Left ventricle myocardium inferior (tissue), 1 donor: ENCODE results near the gene GTF3C1. TPM values are rescaled to one million over a fixed set of nuclear protein-coding genes. Genes with fewer than 3 reads are reported as not detected.

Experiments used
- DNase-seq: peaks from one replicate; pipeline ENCODE4 v3.0.0-alpha.2; 2020
- H3K27ac ChIP-seq: fragments of 200-600 bp; replicated peaks from 2 replicates; pipeline ENCODE4 v1.8.0; 2021
- H3K27me3 ChIP-seq: fragments of 200-600 bp; 2 replicates; pipeline ENCODE4 v1.8.0; 2021; ENCODE audit warnings: low read depth
- H3K36me3 ChIP-seq: fragments of 200-600 bp; 2 replicates; pipeline ENCODE4 v1.8.0; 2021
- H3K4me1 ChIP-seq: fragments of 200-600 bp; 2 replicates; pipeline ENCODE4 v1.8.0; 2021
- H3K4me3 ChIP-seq: fragments of 200-600 bp; 2 replicates; pipeline ENCODE4 v1.8.0; 2021; ENCODE audit warnings: mild to moderate bottlenecking, moderate library complexity
- H3K9me3 ChIP-seq: fragments of 200-600 bp; replicated peaks from 2 replicates; pipeline ENCODE4 v1.8.0; 2021
- intact Hi-C: fragments of 100-400 bp; cut with micrococcal nuclease; formaldehyde crosslinking; loops from one replicate; pipeline ENCODE4 v1.11.0; 2022
- total RNA-seq: library from RNA; stranded (reverse); fragmentation: NEBNext Ultra II Directional; extraction: Animal tissue kit (Norgen Biotek cat#: 25700); gene quantifications from one replicate; pipeline ENCODE4 v1.2.1, GENCODE V29; 2021
- TF ChIP-seq, protein P1 (sequence below): fragments of 200-600 bp; IDR thresholded peaks from 2 replicates; pipeline ENCODE4 v1.8.0; 2021; ENCODE audit warnings: antibody characterized with exemption, mild to moderate bottlenecking, borderline replicate concordance
- donor health status: DM: no; HTN: yes; CAD: no; lungs with severe emphysema.

The GTF3C1 gene
- total RNA-seq, 1 donor from 2014 or later = 46.9 TPM

- no peak for DNase-seq
- peaks cover 32% of the 10 kb centered on the region for H3K36me3 ChIP-seq
- no peaks in the 10 kb centered on the region for H3K27me3 ChIP-seq
- no peaks in the 10 kb centered on the region for H3K9me3 ChIP-seq
- TF ChIP-seq, protein P1, sequence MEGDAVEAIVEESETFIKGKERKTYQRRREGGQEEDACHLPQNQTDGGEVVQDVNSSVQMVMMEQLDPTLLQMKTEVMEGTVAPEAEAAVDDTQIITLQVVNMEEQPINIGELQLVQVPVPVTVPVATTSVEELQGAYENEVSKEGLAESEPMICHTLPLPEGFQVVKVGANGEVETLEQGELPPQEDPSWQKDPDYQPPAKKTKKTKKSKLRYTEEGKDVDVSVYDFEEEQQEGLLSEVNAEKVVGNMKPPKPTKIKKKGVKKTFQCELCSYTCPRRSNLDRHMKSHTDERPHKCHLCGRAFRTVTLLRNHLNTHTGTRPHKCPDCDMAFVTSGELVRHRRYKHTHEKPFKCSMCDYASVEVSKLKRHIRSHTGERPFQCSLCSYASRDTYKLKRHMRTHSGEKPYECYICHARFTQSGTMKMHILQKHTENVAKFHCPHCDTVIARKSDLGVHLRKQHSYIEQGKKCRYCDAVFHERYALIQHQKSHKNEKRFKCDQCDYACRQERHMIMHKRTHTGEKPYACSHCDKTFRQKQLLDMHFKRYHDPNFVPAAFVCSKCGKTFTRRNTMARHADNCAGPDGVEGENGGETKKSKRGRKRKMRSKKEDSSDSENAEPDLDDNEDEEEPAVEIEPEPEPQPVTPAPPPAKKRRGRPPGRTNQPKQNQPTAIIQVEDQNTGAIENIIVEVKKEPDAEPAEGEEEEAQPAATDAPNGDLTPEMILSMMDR = no peak
- H3K4me1 ChIP-seq = peaks cover 51% of the 10 kb centered on the region
- intact Hi-C loops = no loop called here
- peak overlapping the region; percentile 93 for H3K4me3 ChIP-seq
- peak overlapping the region; percentile 90 for H3K27ac ChIP-seq
Measured at GRCh38 chr16:27547851-27548250, 1.9 kb downstream of the GTF3C1 start.

- Histone ChIP-seq H3K9me3 (no peaks in the 10 kb centered on the region), H3K36me3 (peaks cover 39% of the 10 kb centered on the region), H3K27ac (peak overlapping the region; percentile 34), H3K4me1 (peaks cover 51% of the 10 kb centered on the region), H3K4me3 (peak overlapping the region; percentile 24), H3K27me3 (no peaks in the 10 kb centered on the region)
- intact Hi-C loops = no loop called here
- TF ChIP-seq, protein P1 = no peak
- DNase-seq = no peak
Measured at GRCh38 chr16:27547134-27547533, 2.6 kb downstream of the GTF3C1 start.

DNA sequence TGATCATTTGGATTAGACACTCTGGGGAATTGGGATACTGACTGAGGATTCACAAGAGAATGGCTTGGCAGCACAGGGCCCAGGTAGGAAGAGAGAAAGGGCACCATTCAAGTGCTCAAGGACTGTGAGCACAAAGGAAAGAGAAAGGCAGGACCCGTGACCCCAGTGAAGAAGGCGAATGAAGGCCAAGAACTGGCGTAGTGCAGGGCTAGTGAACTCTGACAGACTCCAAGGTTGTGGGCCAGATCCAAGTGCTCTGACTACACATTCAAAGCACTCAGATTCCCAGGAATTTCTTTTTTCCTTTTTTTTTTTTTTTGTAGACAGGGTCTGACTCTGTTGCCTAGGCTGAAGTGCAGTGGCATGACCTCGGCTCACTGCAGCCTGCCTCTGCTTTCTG, 5.0 kb downstream of the GTF3C1 start:
- peaks cover 33% of the 10 kb centered on the region for H3K4me1 ChIP-seq
- intact Hi-C loops = no loop called here

DNA sequence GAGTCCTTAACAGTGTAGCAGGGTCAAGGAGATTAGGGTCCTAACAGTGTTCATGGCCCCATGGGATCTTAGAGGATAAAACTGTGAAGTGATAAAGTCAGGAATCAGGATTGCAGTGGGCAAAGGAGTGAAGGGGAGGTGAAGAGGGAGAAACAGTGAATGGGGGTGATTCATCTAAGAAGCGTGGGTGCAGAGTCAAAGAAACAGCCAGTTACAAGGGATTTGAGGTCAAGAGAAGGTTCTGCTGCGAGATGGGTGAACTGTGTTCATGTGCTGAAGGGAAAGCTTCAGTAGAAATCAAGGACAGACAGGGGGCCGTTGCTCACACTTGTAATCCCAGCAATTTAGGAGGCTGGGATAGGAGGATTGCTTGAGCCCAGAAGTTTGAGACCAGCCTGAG, 5.9 kb downstream of the GTF3C1 start:
- Histone ChIP-seq H3K4me3 (no peak overlapping the region), H3K27me3 (no peaks in the 10 kb centered on the region), H3K27ac (no peak overlapping the region), H3K36me3 (peaks cover 72% of the 10 kb centered on the region), H3K4me1 (peaks cover 30% of the 10 kb centered on the region), H3K9me3 (no peaks in the 10 kb centered on the region)
- TF ChIP-seq, protein P1 = no peak
- no peak for DNase-seq
- intact Hi-C loops = no loop called here

More for the DNA sequence above, 5.0 kb downstream of the GTF3C1 start:
- DNase-seq = no peak
- H3K9me3 ChIP-seq = no peaks in the 10 kb centered on the region
- TF ChIP-seq, protein P1 = no peak
- H3K27ac ChIP-seq = no peak overlapping the region
- peaks cover 64% of the 10 kb centered on the region for H3K36me3 ChIP-seq
- H3K4me3 ChIP-seq = no peak overlapping the region
- H3K27me3 ChIP-seq = no peaks in the 10 kb centered on the region

DNA sequence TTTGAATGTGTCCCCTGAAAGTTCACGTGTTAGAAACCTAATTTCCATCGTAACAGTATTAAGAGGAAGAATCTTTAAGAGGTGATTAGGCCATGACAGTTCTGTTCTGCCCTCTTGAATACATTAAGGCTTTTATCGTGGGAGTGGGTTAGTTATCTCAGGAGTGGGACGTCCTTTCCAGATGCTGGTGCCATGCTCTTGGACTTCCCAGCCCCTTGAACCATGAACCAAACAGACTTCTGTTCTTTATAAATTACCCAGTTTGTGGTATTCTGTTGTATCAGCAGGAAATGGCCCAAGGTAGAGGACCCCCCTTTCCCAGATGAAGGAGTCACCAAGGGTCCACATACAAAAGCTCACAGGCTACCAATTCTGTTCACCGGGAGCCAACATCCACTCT, 10.1 kb downstream of the GTF3C1 start:
- intact Hi-C loops = no loop called here
- no peak for DNase-seq
- no peak overlapping the region for H3K27ac ChIP-seq
- TF ChIP-seq, protein P1 = no peak
- H3K4me3 ChIP-seq = no peak overlapping the region
- H3K36me3 ChIP-seq = peaks cover 96% of the 10 kb centered on the region
- peaks cover 20% of the 10 kb centered on the region for H3K4me1 ChIP-seq
- H3K27me3 ChIP-seq = no peaks in the 10 kb centered on the region
- no peaks in the 10 kb centered on the region for H3K9me3 ChIP-seq

DNA sequence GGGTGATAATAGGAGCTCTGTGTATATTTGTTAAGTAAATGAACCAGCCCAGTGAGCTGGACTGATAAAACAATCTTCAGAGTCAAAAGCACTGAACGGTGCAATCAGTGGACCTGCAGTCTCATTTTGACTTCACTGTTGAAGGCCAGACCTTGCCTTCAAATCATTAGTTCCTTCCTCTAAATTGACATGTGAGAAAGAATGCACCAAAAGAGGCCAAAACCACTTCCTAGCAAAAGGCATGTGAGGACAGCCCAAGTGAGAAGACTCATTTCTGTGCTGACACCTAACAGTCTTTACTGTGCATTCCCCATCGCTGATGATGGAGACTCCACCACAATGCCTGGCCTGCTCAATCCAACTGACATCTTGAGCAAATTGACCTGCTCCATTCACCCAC, 10.6 kb downstream of the GTF3C1 start:
- intact Hi-C loops = no loop called here
- TF ChIP-seq, protein P1 = no peak
- Histone ChIP-seq H3K4me1 (peaks cover 20% of the 10 kb centered on the region), H3K27ac (no peak overlapping the region), H3K4me3 (no peak overlapping the region), H3K9me3 (no peaks in the 10 kb centered on the region), H3K27me3 (no peaks in the 10 kb centered on the region), H3K36me3 (peaks cover 96% of the 10 kb centered on the region)
- no peak for DNase-seq
